Activated CD8-positive, alpha-beta memory T cell treated with anti-CD3 and anti-CD28 coated beads for 1 hour (primary cell): ENCODE results near the gene MYH11.
"Not testable (repeated sequence)": the region's sequence is repeated elsewhere in the genome, so short reads cannot be mapped to it uniquely, and the experiment has no call there.

ENCODE experiments used
- DNase-seq, 2 donors: peaks; one replicate each; pipeline ENCODE4 v3.0.0-alpha.2; 2020; ENCODE audit warnings: low read depth in 1 of 2; ENCODE audit errors: extremely low read depth in 1 of 2

The MYH11 gene

DNA sequence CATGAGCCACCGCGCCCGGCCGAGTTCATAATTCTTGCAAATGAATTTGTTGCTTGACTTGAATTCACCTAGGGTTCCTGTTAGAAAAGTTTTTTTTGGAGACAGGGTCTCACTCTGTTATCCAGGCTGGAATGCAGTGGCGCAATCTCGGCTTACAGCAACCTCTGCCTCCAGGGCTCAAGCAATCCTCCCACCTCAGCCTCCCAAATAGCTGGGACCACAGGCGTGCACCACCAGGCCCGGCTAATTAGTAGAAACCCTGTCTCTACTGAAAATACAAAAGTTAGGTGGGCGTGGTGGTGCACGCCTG lies 99.8 kb downstream of the MYH11 start:
- no peak for DNase-seq

DNA sequence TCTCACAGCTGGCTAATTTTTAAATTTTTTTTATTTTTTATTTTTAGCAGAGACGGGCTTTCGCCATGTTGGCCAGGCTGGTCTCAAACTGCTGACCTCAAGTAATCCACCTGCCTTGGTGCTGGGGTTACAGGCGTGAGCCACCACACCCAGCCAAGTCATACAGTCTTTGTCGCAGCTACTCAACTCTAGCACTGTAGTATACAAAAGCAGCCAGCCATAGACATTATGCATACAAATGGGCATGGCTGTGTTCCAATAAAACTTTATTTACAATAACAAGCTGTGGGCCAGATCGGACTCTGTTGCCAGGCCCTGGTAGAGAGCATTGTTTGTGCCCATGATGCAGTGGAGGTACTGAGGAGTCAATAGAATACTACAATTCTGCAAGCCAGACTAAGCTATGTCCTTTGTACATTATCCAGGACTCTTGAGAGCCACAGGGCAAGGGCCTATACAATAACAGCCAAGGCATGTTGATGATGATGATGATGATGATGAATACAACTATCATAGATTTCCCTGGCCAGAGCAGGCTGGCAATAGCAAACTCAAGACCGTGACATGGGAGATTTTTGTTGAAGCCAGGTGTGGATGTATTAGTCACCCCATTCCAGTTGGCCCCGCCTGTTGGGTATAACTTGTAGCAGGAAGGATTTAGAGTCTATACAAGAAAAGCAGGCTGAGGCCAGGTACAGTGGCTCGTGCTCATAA lies 101.8 kb downstream of the MYH11 start:
- no peak for DNase-seq

DNA sequence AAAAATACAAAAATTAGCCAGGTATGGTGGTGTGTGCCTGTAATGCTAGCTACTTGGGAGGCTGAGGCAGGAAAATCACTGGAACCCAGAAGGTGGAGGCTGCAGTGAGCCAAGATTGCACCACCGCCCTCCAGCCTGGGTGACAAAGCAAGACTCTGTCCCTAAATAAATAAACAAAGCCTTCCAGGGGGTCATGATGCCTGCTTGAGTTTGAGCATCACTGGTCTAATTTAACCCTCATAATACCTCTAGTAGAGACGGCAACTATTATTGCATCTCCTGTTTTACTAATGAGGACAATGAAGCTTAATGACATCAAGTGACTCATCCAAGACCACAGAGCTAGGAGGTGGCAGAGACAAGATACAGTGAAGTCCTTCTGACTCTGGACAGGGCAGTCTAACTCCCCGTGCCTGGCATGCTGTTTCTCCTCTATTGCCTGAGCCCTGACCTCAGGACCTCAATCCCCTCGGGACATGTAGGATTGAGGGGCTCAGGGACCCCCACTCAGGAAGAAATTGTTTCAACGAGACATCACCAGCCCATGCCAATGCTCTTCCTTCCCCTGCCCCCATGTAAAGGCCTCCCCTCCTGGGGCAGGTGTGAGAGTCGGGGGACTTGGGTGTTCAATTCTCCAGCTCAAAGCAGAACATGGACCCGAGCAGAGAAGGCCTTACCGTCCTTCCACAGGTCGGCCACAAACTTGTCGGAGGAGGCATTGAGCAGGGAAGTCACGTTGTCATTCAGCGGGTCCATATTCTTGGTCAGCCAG lies 103.9 kb downstream of the MYH11 start:
- DNase-seq: no peak

GRCh38 chr16:15751940-15752339 lies 104.9 kb downstream of the MYH11 start:
- DNase-seq: no peak

DNA sequence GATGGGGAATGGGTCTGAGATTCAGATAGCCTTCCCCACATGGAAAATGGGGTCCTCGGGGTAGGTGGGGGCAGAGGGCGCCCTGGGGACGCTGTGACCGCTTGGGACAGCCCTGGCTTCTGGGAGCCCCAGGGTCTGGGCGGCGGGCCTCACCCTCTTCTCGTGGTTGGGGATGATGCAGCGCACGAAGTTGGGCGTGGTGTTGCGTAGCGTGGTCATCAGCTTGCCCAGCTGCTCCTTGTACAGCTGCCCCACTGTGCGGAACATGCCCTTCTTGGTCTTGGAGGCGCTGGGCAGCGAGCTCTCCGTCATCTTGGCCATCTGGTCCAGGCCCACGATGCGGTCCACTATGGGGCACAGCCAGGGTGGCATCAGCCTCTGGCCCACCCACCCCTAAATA lies 106.8 kb downstream of the MYH11 start:
- DNase-seq: no peak

DNA sequence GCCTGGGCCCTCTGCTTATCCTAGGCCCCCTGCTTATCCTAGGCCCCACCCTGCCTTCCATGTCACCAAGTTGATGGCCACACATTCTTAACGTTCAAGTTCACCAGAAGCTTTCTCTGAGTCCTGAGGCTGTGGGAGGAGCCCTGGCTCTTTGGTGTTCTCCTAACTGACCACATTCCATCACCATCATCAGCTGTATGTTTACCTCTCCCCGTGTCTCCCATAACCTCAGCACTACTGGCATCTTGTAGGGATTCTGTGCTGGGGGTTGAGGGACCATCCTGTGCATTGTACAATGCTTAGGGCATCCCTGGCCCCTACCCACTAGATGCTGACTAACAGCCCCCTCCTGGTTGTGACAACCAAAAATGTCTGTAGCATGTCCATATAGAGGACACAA lies 107.5 kb downstream of the MYH11 start:
- DNase-seq: no peak

DNA sequence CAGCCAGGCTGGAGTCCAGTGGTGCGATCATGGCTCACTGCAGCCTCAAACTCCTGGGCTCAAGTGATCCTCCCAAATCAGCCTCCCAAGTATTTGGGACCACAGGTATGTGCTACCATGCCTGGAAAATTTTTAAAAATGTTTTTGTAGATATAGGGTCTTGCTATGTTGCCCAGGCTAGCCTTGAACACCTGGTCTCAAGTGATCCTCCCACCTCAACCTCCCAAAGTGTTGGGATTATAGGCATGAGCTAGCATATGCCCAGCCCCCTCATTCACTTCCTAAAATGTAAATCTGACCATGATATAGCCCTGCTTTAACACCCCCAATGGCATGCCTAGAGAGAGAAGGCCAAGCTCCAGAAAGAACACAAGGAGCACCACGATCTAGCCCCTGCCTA lies 108.2 kb downstream of the MYH11 start:
- no peak for DNase-seq

DNA sequence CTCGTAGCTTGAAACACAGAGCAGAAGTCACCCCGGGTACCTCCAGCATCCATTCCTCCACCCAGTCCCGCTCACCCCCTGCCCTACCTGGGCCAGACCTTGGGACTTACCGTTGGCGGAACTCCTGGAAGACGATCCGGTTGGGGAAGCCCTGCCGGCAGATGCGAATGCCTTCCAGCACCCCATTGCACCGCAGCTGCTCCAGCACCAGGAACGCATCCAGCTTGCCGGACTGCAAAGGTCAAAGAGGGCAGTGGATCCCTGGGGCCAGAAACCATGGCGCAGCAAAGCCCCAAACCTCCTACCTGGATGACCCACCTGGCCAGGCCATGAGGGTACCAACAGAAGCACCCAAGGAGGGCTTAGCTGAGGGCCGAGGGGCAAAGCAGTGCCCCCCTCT lies 108.9 kb downstream of the MYH11 start:
- DNase-seq: no peak

DNA sequence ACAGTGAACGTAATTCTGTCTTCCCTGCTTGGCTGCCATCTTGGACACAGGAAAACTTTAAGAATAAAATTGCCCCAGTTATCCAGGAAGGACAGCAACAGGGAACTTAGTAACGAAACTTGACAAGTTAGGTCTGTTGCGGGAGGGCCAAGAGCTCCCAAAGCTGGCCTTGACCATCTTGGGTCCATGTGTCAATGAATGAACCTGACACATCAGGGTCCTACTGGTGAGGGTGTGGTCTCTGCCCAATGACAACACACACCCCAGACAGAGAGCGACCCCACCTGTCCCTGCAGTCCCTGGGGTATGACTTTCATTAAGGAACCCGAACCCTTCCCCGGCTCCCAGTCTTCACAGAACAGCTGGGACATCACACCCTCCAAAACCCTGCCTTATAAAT lies 110.5 kb downstream of the MYH11 start:
- no peak for DNase-seq

DNA sequence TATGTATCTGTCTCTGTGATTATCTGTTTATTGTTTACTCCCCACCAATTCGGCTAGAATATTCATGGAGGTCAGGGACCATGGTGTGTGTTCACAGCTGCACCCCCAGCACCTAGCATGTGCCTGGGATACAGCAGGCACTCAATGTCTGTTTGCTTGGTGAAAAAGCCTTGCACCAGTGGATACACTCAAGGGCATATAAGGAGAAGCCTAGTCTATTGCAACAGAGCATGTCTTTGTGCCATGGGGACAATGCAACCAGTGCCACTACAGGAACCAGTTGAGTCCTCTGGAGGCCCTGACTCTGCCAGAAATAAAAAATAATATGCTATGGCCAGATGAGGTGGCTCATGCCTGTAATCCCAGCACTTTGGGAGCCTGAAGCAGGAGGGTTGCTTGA lies 113.2 kb downstream of the MYH11 start:
- DNase-seq: no peak

DNA sequence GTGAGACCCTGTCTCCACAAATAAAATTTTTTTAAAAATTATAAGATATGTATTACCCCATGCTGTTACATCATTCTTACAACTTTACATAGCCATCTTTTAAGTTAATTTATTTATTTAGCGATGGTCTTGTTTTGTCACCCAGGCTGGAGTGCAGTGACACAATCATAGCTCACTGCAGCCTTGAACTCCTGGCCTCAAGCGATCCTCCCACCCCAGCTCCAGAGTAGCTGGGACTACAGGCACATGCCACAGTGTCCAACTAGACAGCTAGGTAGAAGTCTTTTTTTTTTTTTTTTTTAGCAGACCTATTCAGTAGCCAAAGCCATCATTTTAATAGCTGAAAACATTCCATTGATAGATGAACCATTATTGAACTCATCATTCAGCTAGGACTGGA lies 114.1 kb downstream of the MYH11 start:
- no peak for DNase-seq

DNA sequence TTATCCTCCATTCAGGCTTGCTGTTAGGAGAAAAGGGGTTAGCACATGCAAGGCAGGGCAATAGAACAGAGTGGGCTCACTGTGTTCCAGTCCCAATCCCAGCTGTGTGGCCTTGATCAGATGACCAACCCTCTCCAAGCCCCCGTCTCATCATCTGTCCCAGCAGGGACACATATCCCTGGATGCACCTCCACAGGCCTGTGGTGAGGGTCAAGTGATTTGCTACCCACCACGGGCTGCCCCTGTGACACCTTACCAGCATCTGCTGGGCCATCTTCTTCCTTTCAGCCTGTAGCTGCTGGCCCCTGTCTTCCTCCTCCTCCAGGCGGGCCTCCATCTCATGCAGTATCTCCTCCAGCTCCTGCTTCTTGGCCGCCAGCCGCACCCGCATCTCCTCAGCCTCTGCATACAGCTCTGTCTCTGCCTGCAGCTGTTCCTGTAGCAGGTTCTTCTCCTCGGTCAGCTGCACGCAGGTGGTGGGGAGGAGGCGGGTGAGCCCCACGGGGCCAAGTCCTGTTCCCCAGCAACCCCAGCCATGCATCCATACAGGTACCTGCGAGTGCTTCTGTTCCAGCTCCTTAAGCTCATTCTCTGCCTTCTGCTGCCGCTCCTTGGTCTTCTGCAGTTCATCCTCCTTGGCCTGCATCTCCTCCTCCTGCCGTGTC lies 115.5 kb downstream of the MYH11 start:
- DNase-seq: no peak

DNA sequence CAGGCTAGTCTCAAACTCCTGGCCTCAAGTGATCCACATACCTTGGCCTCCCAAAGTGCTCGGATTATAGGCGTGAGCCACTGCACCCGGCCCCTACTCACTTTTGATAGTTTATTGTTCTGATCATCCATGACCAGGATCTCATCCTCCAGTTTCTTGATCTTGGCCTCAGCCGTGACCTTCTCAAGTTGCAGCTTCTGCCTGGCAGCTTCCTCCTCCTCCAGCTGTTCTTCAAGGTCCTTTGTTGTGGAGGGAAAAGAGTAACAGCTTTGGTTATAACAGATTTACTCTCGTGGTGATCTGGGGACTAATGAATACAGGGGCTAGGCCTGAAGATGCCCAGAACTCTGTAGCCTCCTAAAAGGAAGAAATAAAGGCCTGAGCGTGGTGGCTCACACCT lies 116.9 kb downstream of the MYH11 start:
- DNase-seq: no peak

DNA sequence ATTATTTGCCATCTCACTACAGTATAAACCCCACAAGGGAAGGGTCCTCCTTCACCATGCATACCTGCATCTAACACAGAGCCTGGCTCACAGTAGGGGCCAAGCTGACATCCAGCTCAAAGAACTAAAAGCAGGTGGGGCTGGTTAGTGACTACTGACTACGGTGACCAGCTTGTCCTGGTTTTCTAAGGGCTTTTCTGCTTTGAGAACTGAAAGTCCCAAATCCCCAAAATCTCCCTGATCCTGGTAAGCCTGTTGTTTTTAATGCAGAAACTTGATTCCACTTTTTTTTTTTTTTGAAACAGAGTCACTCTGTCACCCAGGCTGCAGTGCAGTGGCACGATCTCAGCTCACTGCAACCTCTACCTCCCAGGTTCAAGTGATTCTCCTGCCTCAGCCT lies 117.4 kb downstream of the MYH11 start:
- no peak for DNase-seq

DNA sequence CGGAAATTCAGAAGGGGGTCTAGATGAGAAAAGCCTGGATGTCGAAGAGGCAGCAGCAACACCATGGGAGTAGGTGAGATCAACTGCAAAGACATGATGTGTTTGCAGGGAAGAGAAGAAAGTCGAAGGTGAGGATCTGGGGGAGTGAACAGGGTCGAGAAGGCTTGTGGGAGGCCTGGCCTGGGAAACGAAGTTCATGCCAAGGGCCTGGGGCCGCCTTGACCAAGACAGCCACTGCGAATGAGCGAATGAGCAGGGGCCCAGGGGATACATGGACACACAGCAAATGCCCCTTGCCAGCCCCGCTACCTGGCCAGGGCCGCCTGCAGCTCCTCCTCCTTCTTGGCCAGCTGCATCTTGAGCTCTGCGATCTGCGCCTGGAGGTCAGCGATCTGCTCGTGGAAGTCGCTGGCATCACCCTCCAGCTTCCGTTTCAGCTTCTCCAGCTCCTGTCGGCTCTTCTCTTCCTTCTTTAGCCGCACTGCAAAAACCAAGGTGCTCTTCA lies 119.6 kb downstream of the MYH11 start:
- no peak for DNase-seq

- no peak for DNase-seq
These were observed 120.3 kb downstream of the MYH11 start for GRCh38 chr16:15736529-15736928.

GRCh38 chr16:15735610-15736009 lies 121.2 kb downstream of the MYH11 start:
- no peak for DNase-seq

DNA sequence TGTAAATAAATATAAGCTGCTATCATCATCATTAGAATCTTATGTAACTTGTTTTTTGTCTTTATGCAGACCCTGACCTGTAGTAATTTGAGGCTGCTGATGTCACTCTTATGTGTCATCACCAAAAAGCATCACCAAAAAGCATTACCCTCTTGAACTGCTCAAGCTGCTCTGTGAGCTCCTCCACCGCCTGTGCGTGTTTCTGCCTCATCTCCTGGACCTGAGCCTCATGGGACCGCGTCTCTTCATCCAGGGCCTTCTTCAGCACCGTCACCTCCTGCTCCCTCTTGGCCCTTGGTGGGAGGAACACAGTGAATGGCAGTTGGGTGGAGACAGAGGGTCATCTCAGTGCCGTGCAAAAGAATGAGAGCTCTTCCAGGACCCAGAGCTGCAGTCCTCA lies 124.4 kb downstream of the MYH11 start:
- DNase-seq: no peak

GRCh38 chr16:15729152-15729551 lies 127.7 kb downstream of the MYH11 start:
- DNase-seq: no peak

DNA sequence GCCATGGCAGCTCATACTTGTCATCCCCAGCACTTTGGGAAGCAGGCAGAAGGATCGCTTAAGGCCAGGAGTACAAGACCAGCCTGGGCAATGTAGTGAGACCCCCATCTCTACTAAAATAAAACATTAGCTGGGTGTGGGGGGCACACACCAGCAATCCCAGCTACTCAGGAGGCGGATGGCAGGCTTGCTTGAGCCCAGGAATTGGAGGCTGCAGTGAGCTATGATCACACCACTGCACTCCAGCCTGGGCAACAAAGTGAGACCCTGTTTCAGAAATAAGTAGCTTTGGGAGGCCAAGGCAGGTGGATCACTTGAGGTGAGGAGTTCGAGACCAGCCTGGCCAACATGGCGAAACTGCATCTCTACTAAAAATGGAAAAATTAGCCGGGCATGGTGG lies 129.1 kb downstream of the MYH11 start:
- DNase-seq: not testable (repeated sequence)

GRCh38 chr16:15726715-15727114 lies 130.1 kb downstream of the MYH11 start:
- DNase-seq: no peak

DNA sequence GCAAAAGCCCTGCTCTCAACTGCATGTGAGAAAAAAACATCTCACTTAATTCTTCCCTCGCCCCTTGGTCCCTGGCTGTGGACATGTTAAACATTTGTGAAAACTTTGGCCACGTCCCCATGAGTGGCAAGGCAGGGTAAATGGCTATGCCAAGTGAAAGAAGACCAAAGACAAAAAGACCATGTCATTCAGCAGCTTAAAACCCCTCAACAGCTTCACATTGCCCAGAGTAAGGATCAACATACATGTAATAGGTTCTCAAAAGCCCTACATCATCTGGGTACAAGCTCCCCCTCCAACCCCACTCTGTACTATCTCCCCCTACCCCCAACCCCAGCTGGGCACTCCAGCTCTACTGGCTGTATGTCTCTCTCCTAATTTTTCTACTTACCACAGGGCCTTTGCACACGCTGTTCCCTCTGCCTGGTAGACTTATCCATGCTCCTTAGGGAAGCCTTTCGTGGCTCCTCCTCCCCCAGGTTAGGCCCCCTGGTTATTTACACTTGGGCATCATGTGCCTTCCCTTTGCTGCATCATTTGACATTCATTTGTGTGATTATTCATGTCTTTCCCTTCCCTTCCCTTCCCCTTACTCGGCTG lies 131.1 kb downstream of the MYH11 start:
- no peak for DNase-seq
